Adrenal gland (tissue), 12 donors: ENCODE results near the gene PLXNA2. TPM values are rescaled to one million over a fixed set of nuclear protein-coding genes. Genes with fewer than 3 reads are reported as not detected.
A peak's percentile ranks its signal among the peaks of the same experiment; 100 is the strongest.

ENCODE experiments used
- DNase-seq, 7 donors: peaks; one replicate each; pipeline ENCODE4 v3.0.0-alpha.2; 2019 to 2020
- H3K27ac ChIP-seq, 5 donors: fragments of 200-600 bp; sonication (generic) in 4 of 5; 1 replicate in 3 of 5; 2 replicates in 2 of 5; pipeline versions ENCODE4 v1.5.1 to v1.8.0; 2016 to 2020; ENCODE audit warnings: mild to moderate bottlenecking in 1 of 5
- H3K27me3 ChIP-seq: fragments of 200-600 bp; 2 replicates; pipeline ENCODE4 v1.8.0; 2021
- H3K36me3 ChIP-seq, 2 donors: fragments of 200-600 bp; replicated peaks in 1 of 2; 1 replicate in 1 of 2; 2 replicates in 1 of 2; pipeline versions ENCODE4 v1.5.1 to v1.8.0; 2018 to 2022
- H3K4me1 ChIP-seq, 2 donors: fragments of 200-600 bp; replicated peaks in 1 of 2; 1 replicate in 1 of 2; 2 replicates in 1 of 2; pipeline versions ENCODE4 v1.5.1 to v1.8.0; 2018 to 2021
- H3K4me3 ChIP-seq, 4 donors: fragments of 200-600 bp; sonication (generic) in 3 of 4; one replicate each; pipeline ENCODE4 v1.5.1; 2016 to 2018
- H3K9me3 ChIP-seq, 3 donors: fragments of 200-600 bp; sonication (generic) in 1 of 3; replicated peaks in 1 of 3; 1 replicate in 2 of 3; 2 replicates in 1 of 3; pipeline versions ENCODE4 v1.5.1 to v1.8.0; 2016 to 2021
- POLR2A ChIP-seq, 2 donors: fragments of 450-650 bp; IDR thresholded peaks; one replicate each; pipeline ENCODE4 v1.6.1; 2017; ENCODE audit warnings: antibody characterized with exemption in 2 of 2, mild to moderate bottlenecking in 2 of 2, moderate library complexity in 1 of 2
- WGBS, 4 donors: extraction: QIAGEN DNeasy Blood & Tissue Kit in 2 of 4; methylation state at CpG; one replicate each; pipeline versions ENCODE4 v1.1.5 to v1.1.7; 2013 to 2017; 5-methylcytosine and 5-hydroxymethylcytosine counted together
- intact Hi-C, 2 donors: fragments of 100-400 bp; cut with DNase I; formaldehyde crosslinking; loops; one replicate each; pipeline versions ENCODE4 v1.14.1 to v1.15.0; 2022 to 2023
- polyA plus RNA-seq, 3 donors: library from polyadenylated mRNA; stranded (reverse); fragments of 200-250 nt in 2 of 3; fragments of 350-450 nt in 1 of 3; fragmentation: Illumina TruSeq in 1 of 3; extraction: RNeasy Lipid Tissue Mini Kit (QIAGEN cat#74804) in 1 of 3; gene quantifications; one replicate each; pipeline ENCODE4 v1.2.3, GENCODE V29; 2013 to 2014
- total RNA-seq, 9 donors: library from RNA; depleted of rRNA in 4 of 9; stranded (reverse); fragments of >200 nt in 4 of 9; fragments of 120-200 nt in 1 of 9; fragmentation: NEBNext Ultra II Directional in 1 of 9; extraction: Animal tissue kit (Norgen Biotek cat#: 25700) in 1 of 9; gene quantifications; one replicate each; pipeline versions ENCODE4 v1.1.0 to v1.2.4, GENCODE V29; 2013 to 2023
- TF ChIP-seq, protein P1 (sequence below), 6 experiments: fragments of 450-650 bp in 4 of 6; fragments of 200-600 bp in 2 of 6; sonication (generic) in 1 of 6; IDR thresholded peaks; 1 replicate in 5 of 6; 2 replicates in 1 of 6; pipeline versions ENCODE4 v1.5.1 to v1.8.0; 2016 to 2021; ENCODE audit warnings: antibody characterized with exemption in 6 of 6, mild to moderate bottlenecking in 2 of 6, moderate library complexity in 1 of 6
- donor health status: healthy with polysubstance abuse.
- donor health status: Bipolar disorder and iron deficiency.
- donor health status: DM: yes; HTN: yes; CAD: no.
- donor health status: DM: no; HTN: no; CAD: no.
- donor health status: DM: no; HTN: no; CAD: no.
- donor health status: DM: yes; HTN: yes; CAD: no.

Gene PLXNA2
- total and polyA plus RNA-seq, 12 donors: 2.7 to 9.4 (median 4.5) TPM

DNA sequence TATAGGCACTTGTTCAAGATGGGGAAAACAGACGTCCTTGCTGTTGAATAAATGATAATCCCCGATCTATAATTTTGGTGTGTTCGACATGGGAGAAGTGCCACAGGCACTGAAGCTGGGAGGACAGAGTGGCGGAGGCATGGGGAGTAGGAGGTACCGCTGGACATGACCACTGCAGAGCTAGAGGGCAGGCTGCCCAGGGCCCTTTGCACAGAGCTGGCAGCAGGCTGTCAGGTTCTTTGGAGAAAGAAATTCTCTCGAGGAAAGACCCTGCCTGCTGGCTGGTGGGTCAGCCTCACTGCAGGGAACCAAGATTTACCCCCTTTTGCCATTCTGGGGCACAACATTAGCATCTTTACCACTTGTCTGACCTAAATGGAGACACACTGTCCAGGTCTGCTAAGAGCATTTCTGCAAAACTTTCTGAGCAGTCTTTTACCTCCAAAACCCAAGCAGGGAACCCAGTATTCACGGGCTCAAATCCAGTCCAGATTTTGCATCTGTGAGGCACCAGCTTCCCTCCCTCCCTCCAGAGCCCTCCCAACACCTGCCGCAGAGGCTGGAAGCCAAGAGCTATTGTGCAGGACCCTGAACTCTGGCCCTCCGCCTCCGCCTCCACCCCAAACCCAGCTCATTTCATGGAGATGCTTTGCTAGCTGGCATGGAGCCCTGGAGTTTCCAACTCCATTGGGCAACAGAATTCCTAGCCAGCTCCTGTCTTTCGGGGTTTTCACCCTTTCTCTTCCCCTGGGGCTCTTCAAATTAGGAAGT, 142.3 kb downstream of the PLXNA2 start:
- no peaks in the 10 kb centered on the region for H3K27me3 ChIP-seq
- intact Hi-C loops: no loop called here
- no peak overlapping the region for H3K4me3 ChIP-seq
- peak in 5 of 7 donors; percentile 23 to 67 (median 29) for DNase-seq
- H3K9me3 ChIP-seq: no peaks in the 10 kb centered on the region
- TF ChIP-seq, protein P1, sequence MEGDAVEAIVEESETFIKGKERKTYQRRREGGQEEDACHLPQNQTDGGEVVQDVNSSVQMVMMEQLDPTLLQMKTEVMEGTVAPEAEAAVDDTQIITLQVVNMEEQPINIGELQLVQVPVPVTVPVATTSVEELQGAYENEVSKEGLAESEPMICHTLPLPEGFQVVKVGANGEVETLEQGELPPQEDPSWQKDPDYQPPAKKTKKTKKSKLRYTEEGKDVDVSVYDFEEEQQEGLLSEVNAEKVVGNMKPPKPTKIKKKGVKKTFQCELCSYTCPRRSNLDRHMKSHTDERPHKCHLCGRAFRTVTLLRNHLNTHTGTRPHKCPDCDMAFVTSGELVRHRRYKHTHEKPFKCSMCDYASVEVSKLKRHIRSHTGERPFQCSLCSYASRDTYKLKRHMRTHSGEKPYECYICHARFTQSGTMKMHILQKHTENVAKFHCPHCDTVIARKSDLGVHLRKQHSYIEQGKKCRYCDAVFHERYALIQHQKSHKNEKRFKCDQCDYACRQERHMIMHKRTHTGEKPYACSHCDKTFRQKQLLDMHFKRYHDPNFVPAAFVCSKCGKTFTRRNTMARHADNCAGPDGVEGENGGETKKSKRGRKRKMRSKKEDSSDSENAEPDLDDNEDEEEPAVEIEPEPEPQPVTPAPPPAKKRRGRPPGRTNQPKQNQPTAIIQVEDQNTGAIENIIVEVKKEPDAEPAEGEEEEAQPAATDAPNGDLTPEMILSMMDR (IDR thresholded peaks at IDR 0.05): no peak
- TF ChIP-seq POLR2A (IDR thresholded peaks at IDR 0.05): no peak
- no peak overlapping the region for H3K27ac ChIP-seq
- peaks cover 8 to 17% of the 10 kb centered on the region in 2 donors for H3K4me1 ChIP-seq
- 64 to 83% (median 75%) methylated on average over 11 of the region's 11 CpGs for WGBS, 4 donors
- H3K36me3 ChIP-seq: no peaks in the 10 kb centered on the region

DNA sequence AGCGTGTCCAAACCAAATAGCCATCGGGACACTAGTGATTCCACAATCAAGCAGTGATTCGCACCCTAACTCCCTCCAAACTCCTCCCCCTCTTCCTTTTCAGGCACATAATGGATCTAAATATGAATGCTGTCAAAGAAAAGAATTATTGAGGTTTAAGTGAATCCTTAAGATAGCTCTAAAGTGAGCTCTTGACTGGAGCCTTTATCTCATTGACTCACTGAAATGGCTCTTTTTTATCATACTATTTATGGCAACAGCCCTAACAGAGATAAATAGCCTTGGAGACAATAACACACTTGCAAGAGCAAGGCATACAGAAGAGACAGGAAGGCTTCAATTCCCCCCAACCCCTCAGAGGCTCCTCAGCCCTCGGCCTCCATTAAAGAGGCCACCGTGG, 143.3 kb downstream of the PLXNA2 start:
- TF ChIP-seq, protein P1 (IDR thresholded peaks at IDR 0.05): no peak
- TF ChIP-seq POLR2A (IDR thresholded peaks at IDR 0.05): no peak
- DNase-seq: no peak
- intact Hi-C loops: no loop called here
- H3K4me1 ChIP-seq: peaks cover 8 to 17% of the 10 kb centered on the region in 2 donors
- H3K27me3 ChIP-seq: no peaks in the 10 kb centered on the region
- no peaks in the 10 kb centered on the region for H3K36me3 ChIP-seq
- WGBS, 4 donors: 37 to 53% (median 46%) methylated on average over 5 of the region's 5 CpGs
- no peak overlapping the region for H3K27ac ChIP-seq
- no peaks in the 10 kb centered on the region for H3K9me3 ChIP-seq
- H3K4me3 ChIP-seq: no peak overlapping the region

DNA sequence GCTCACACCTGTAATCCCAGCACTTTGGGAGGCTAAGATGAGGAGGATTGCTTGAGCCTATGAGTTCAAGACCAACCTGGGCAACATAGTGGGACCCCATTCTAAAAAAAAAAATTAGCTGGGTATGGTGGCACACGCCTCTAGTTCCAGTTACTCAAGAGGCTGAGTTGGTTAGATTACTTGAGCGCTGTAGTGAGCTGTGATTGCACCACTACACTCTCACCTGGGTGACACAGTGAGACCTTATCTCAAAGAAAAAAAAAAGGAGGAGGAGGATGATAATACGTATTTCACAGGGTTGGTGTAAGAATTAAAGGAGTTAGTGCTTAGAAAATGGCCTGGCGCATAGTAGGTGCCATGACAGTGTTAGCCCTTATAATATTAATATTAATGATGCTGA, 144.1 kb downstream of the PLXNA2 start:
- Histone ChIP-seq H3K27me3 (no peaks in the 10 kb centered on the region), H3K4me3 (no peak overlapping the region), H3K36me3 (no peaks in the 10 kb centered on the region), H3K9me3 (no peaks in the 10 kb centered on the region), H3K4me1 (peaks cover 8 to 17% of the 10 kb centered on the region in 2 donors), H3K27ac (no peak overlapping the region)
- no peak for TF ChIP-seq POLR2A (IDR thresholded peaks at IDR 0.05)
- TF ChIP-seq, protein P1 (IDR thresholded peaks at IDR 0.05): no peak
- intact Hi-C loops: no loop called here
- DNase-seq: no peak
- WGBS, 4 donors: 55 to 69% (median 65%) methylated on average over 4 of the region's 4 CpGs

DNA sequence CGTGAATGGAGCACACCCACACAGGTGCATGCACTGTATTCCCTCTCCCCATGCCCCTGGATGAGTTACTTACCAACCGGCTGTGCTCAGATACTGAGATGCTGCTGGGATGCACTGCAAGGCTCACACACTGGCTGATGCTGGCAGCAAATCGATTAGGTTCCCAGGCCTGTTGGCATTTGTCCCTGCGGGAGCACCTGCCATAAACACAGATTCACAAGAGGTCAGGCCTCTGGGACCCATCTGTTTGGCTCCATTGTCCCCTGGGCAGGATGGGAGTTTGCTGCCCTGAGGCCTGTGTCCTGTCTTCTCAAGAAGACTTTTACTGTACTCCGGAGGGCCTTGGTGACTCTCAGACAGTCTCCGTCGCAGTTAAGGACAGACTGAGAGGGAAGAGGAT, 145.4 kb downstream of the PLXNA2 start:
- no peaks in the 10 kb centered on the region for H3K36me3 ChIP-seq
- WGBS, 4 donors: 81 to 94% (median 91%) methylated on average over 7 of the region's 7 CpGs
- intact Hi-C loops: no loop called here
- TF ChIP-seq, protein P1 (IDR thresholded peaks at IDR 0.05): no peak
- no peak for TF ChIP-seq POLR2A (IDR thresholded peaks at IDR 0.05)
- H3K27me3 ChIP-seq: no peaks in the 10 kb centered on the region
- peaks cover 8 to 17% of the 10 kb centered on the region in 2 donors for H3K4me1 ChIP-seq
- H3K4me3 ChIP-seq: no peak overlapping the region
- no peak overlapping the region for H3K27ac ChIP-seq
- DNase-seq: no peak
- no peaks in the 10 kb centered on the region for H3K9me3 ChIP-seq
